HepG2 (cell line): ENCODE results near the gene SNX9. TPM values are rescaled to one million over a fixed set of nuclear protein-coding genes. Genes with fewer than 3 reads are reported as not detected.

ENCODE experiments used
- ASH2L ChIP-seq: fragments of 300-600, 200-600 bp; sonication (generic); IDR thresholded peaks from 2 replicates; pipeline ENCODE4 v1.7.0; 2017; ENCODE audit warnings: low read depth, mild to moderate bottlenecking, moderate library complexity, mixed read lengths, low read length; ENCODE audit not compliant: insufficient read length
- BCL6 ChIP-seq: IDR thresholded peaks from 2 replicates; pipeline ENCODE4 v1.6.1; 2016; ENCODE audit warnings: missing genetic modification reagents, missing compliant biosample characterization
- ELF1 ChIP-seq: sonication (generic); formaldehyde crosslinking; IDR thresholded peaks from 2 replicates; pipeline ENCODE4 v1.4.0; 2020; ENCODE audit warnings: missing genetic modification reagents
- FOXK1 ChIP-seq: sonication (generic); formaldehyde crosslinking; IDR thresholded peaks from 2 replicates; pipeline ENCODE4 v1.4.0; 2020; ENCODE audit warnings: low read depth, missing genetic modification reagents, borderline replicate concordance
- HOXA3 ChIP-seq: sonication (generic); formaldehyde crosslinking; IDR thresholded peaks from 2 replicates; pipeline ENCODE4 v1.5.0; 2020; ENCODE audit warnings: missing genetic modification reagents
- ISX ChIP-seq: sonication (generic); formaldehyde crosslinking; conservative IDR thresholded peaks from 2 replicates; pipeline ENCODE4 v1.5.0; 2020; ENCODE audit warnings: missing genetic modification reagents
- LCORL ChIP-seq, 2 experiments: fragments of 450-650 bp in 1 of 2; sonication (generic) in 1 of 2; formaldehyde crosslinking in 1 of 2; IDR thresholded peaks; 2 replicates each; pipeline versions ENCODE4 v1.5.0 to v1.6.1; 2017 to 2020; ENCODE audit warnings: antibody characterized with exemption in 1 of 2, missing genetic modification reagents in 1 of 2
- MIER2 ChIP-seq: IDR thresholded peaks from 2 replicates; pipeline ENCODE4 v1.6.1; 2016; ENCODE audit warnings: missing biosample characterization, missing genetic modification reagents
- RBM39 ChIP-seq: fragments of 200-400 bp; formaldehyde crosslinking; IDR thresholded peaks from one replicate; pipeline ENCODE4 v1.6.1; 2018; ENCODE audit warnings: antibody characterized with exemption, mild to moderate bottlenecking, low read depth, low read length; ENCODE audit not compliant: poor library complexity, severe bottlenecking
- RORA ChIP-seq: sonication (generic); formaldehyde crosslinking; IDR thresholded peaks from 2 replicates; pipeline ENCODE4 v1.5.0; 2020; ENCODE audit warnings: mild to moderate bottlenecking, missing genetic modification reagents, moderate library complexity
- SRSF9 ChIP-seq: fragments of 200-400 bp; formaldehyde crosslinking; IDR thresholded peaks from 2 replicates; pipeline ENCODE4 v1.6.1; 2018; ENCODE audit warnings: borderline replicate concordance, mild to moderate bottlenecking, low read depth, low read length; ENCODE audit not compliant: insufficient read depth, poor library complexity, severe bottlenecking
- TOE1 ChIP-seq: sonication (generic); formaldehyde crosslinking; IDR thresholded peaks from 2 replicates; pipeline ENCODE4 v1.4.0; 2020; ENCODE audit warnings: mild to moderate bottlenecking, missing genetic modification reagents
- ZNF12 ChIP-seq: sonication (generic); formaldehyde crosslinking; IDR thresholded peaks from 2 replicates; pipeline ENCODE4 v1.5.0; 2020; ENCODE audit warnings: missing genetic modification reagents
- ZNF207 ChIP-seq: fragments of 450-650 bp; IDR thresholded peaks from 2 replicates; pipeline ENCODE4 v1.6.1; 2016; ENCODE audit warnings: antibody characterized with exemption, borderline replicate concordance
- ZNF383 ChIP-seq: sonication (generic); formaldehyde crosslinking; IDR thresholded peaks from 2 replicates; pipeline ENCODE4 v1.4.0; 2020; ENCODE audit warnings: missing genetic modification reagents, mild to moderate bottlenecking, borderline replicate concordance
- ZNF577 ChIP-seq: sonication (generic); formaldehyde crosslinking; IDR thresholded peaks from 2 replicates; pipeline ENCODE4 v1.4.0; 2020; ENCODE audit warnings: mild to moderate bottlenecking, low read depth, missing genetic modification reagents, borderline replicate concordance
- ZNF747 ChIP-seq: sonication (generic); formaldehyde crosslinking; IDR thresholded peaks from 2 replicates; pipeline ENCODE4 v1.8.1; 2023; ENCODE audit warnings: missing genetic modification reagents, mild to moderate bottlenecking, borderline replicate concordance
- ZNF780A ChIP-seq: sonication (generic); formaldehyde crosslinking; IDR thresholded peaks from 2 replicates; pipeline ENCODE4 v1.8.0; 2022; ENCODE audit warnings: mild to moderate bottlenecking, missing genetic modification reagents, moderate library complexity
- polyA plus RNA-seq, 8 experiments: library from polyadenylated mRNA; depleted of rRNA in 3 of 8; stranded (reverse) in 7 of 8; unstranded in 1 of 8; fragments of >200 nt; fragmentation: Illumina TruSeq in 4 of 8; extraction: Trizol in 4 of 8; gene quantifications; 2 replicates each; pipeline versions ENCODE4 v1.2.1 to v1.2.3, GENCODE V29; 2011 to 2016; ENCODE audit warnings: low read depth in 4 of 8, missing spikeins in 1 of 8, mixed read lengths in 1 of 8; ENCODE audit not compliant: insufficient read depth in 1 of 8
- small RNA-seq, 3 experiments: library from RNA; depleted of rRNA; stranded (forward); fragments of <200 nt; gene quantifications; one replicate each; pipeline ENCODE3, GENCODE V24; 2012; ENCODE audit warnings: low read depth in 2 of 3, low replicate concordance in 1 of 3; ENCODE audit not compliant: insufficient read length in 3 of 3, insufficient read depth in 2 of 3
- total RNA-seq, 5 experiments: library from RNA; depleted of rRNA; stranded (reverse); fragments of >200 nt; fragmentation: Illumina TruSeq; extraction: Trizol; gene quantifications; 2 replicates each; pipeline ENCODE4 v1.2.3, GENCODE V29; 2016; ENCODE audit warnings: low read depth in 1 of 5
- TF ChIP-seq, protein P1 (sequence below): sonication (generic); formaldehyde crosslinking; IDR thresholded peaks from 2 replicates; pipeline ENCODE4 v1.5.0; 2020; ENCODE audit warnings: missing genetic modification reagents, mild to moderate bottlenecking, borderline replicate concordance

The SNX9 gene
- total and polyA plus RNA-seq, 2 of the 13 experiments (the other 11 are each of a cell fraction or from before 2014, with no cell fraction given), result 21.9 to 36.0 TPM

- TF ChIP-seq LCORL (IDR thresholded peaks at IDR 0.05) (no peak), LCORL (CRISPR knock-in tag; IDR thresholded peaks at IDR 0.05) (0 out of 2 replicates have a peak, but pooled peaks have one; percentile 11), RBM39 (no peak), ZNF207 (no peak), SRSF9 (no peak), RORA (CRISPR knock-in tag) (no peak), ZNF780A (CRISPR knock-in tag) (no peak), ASH2L (no peak), HOXA3 (CRISPR knock-in tag) (0 out of 2 replicates have a peak, but pooled peaks have one; percentile 34), FOXK1 (CRISPR knock-in tag) (no peak), ZNF12 (CRISPR knock-in tag) (0 out of 2 replicates have a peak, but pooled peaks have one; percentile 14), ZNF383 (CRISPR knock-in tag) (no peak), TOE1 (CRISPR knock-in tag) (no peak), ZNF577 (CRISPR knock-in tag) (0 out of 2 replicates have a peak, but pooled peaks have one; percentile 23), BCL6 (0 out of 2 replicates have a peak, but pooled peaks have one; percentile 16), ISX (no peak), ZNF747 (no peak), ELF1 (CRISPR knock-in tag) (no peak), MIER2 (no peak)
- TF ChIP-seq, protein P1, sequence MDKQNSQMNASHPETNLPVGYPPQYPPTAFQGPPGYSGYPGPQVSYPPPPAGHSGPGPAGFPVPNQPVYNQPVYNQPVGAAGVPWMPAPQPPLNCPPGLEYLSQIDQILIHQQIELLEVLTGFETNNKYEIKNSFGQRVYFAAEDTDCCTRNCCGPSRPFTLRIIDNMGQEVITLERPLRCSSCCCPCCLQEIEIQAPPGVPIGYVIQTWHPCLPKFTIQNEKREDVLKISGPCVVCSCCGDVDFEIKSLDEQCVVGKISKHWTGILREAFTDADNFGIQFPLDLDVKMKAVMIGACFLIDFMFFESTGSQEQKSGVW, result no peak
- TF ChIP-seq, all 625 proteins: peak for 29
Observed at GRCh38 chr6:157994125-157994795, 171.2 kb downstream of the SNX9 start (continued).

Small RNA genes within 50 kb of the gene (small RNA-seq; reads per million reads assigned to genes)
- gene HSPE1P26, result 0 reads per million in 3 experiments
- 0 reads per million in 3 experiments for gene RNU6-786P

Other genes starting within 250 kb of the SNX9 start
- 39.0 and 39.1 TPM in 2 replicates for gene SYNJ2, start 158.6 kb downstream of the SNX9 start, total RNA-seq (2016; rRNA removed; fragmentation: Illumina TruSeq; extraction: Trizol)
- gene SYNJ2, start 158.6 kb downstream of the SNX9 start, polyA plus RNA-seq (2011; rRNA removed), result 57.6 and 59.5 TPM in 2 replicates